Natural killer cell (primary cell): ENCODE data around the gene SPINDOC. TPM values are rescaled to one million over a fixed set of nuclear protein-coding genes. Genes with fewer than 3 reads are reported as not detected.

Source experiments
- ATAC-seq, 3 donors: fragments of 150-1000 bp in 2 of 3; fragments of 200-7000 bp in 1 of 3; cut with Tn5 transposase; 1 replicate in 1 of 3; 2 replicates in 2 of 3; pipeline ENCODE4 v1.10.0; 2021; ENCODE audit warnings: mild to moderate bottlenecking in 2 of 3, moderate library complexity in 2 of 3
- DNase-seq, 2 donors: peaks; one replicate each; pipeline versions ENCODE4 v3.0.0 to v3.0.0-alpha.2; 2013 to 2021; ENCODE audit warnings: mixed read lengths in 1 of 2
- H3K27ac ChIP-seq: one replicate; pipeline ENCODE4 v1.5.1; 2013; ENCODE audit warnings: mild to moderate bottlenecking, low read length
- H3K27me3 ChIP-seq: one replicate; pipeline ENCODE4 v1.6.1; 2013; ENCODE audit warnings: low read length; ENCODE audit not compliant: control insufficient read depth, insufficient read depth
- H3K36me3 ChIP-seq: one replicate; pipeline ENCODE4 v1.6.1; 2013; ENCODE audit warnings: low read length; ENCODE audit not compliant: control insufficient read depth, insufficient read depth
- H3K4me1 ChIP-seq: one replicate; pipeline ENCODE4 v1.6.1; 2013; ENCODE audit warnings: low read length; ENCODE audit not compliant: control insufficient read depth, insufficient read depth
- H3K4me3 ChIP-seq: one replicate; pipeline ENCODE4 v1.5.1; 2013; ENCODE audit warnings: low read length
- H3K9me3 ChIP-seq: one replicate; pipeline ENCODE4 v1.6.1; 2013; ENCODE audit warnings: low read length; ENCODE audit not compliant: control insufficient read depth, insufficient read depth
- H3K27ac Mint-ChIP-seq, 2 donors: one replicate each; pipeline ENCODE4 v1.8.0; 2022; ENCODE audit warnings: mild to moderate bottlenecking in 2 of 2, mixed read lengths in 2 of 2, moderate library complexity in 1 of 2
- H3K27me3 Mint-ChIP-seq, 2 donors: one replicate each; pipeline ENCODE4 v1.8.0; 2022; ENCODE audit warnings: low read depth in 2 of 2, mixed read lengths in 2 of 2
- H3K36me3 Mint-ChIP-seq: one replicate; pipeline ENCODE4 v1.8.0; 2022; ENCODE audit warnings: mixed read lengths
- H3K4me1 Mint-ChIP-seq, 2 donors: one replicate each; pipeline ENCODE4 v1.8.0; 2022; ENCODE audit warnings: mixed read lengths in 2 of 2
- H3K4me3 Mint-ChIP-seq: one replicate; pipeline ENCODE4 v1.8.0; 2022; ENCODE audit warnings: mild to moderate bottlenecking, moderate library complexity, mixed read lengths
- H3K9me3 Mint-ChIP-seq, 2 donors: one replicate each; pipeline ENCODE4 v1.8.0; 2022; ENCODE audit warnings: mixed read lengths in 2 of 2
- CTCF ChIP-seq: fragments of 200-600 bp; IDR thresholded peaks from one replicate; pipeline ENCODE4 v1.8.0; 2022; ENCODE audit warnings: antibody characterized with exemption
- WGBS: methylation state at CpG from one replicate; pipeline ENCODE4 v1.1.7; 2013; ENCODE audit warnings: missing lambda C conversion rate; ENCODE audit not compliant: insufficient coverage; 5-methylcytosine and 5-hydroxymethylcytosine counted together
- intact Hi-C: fragments of 100-400 bp; cut with micrococcal nuclease; formaldehyde crosslinking; loops from one replicate; pipeline ENCODE4 v1.14.2; 2022
- total RNA-seq, 4 donors: library from RNA; stranded (reverse); fragments of 120-200 nt in 1 of 4; gene quantifications; one replicate each; pipeline versions ENCODE4 v1.2.3 to v1.2.4, GENCODE V29; 2013 to 2022

Gene SPINDOC
- total RNA-seq, 3 donors from 2014 or later (not counting 1 experiment from before 2014, with no cell fraction given): 15.6 to 25.3 (median 21.1) TPM

- intact Hi-C loops: loop anchor here (5.0 kb wide), 2 partner anchors 48 to 68 kb away; partner anchors contain the start of genes NAA40 and RCOR2
- peak overlapping the region; percentile 81 to 87 for H3K27ac Mint-ChIP-seq
- peak overlapping the region; percentile 66 for H3K27ac ChIP-seq
- peaks cover 4% of the 10 kb centered on the region for H3K36me3 ChIP-seq
- no peaks in the 10 kb centered on the region for H3K27me3 ChIP-seq
- H3K4me3 ChIP-seq: no peak overlapping the region
- no peak for TF ChIP-seq CTCF
- DNase-seq (peak in 1 of 2 donors; percentile 74), ATAC-seq (no peak)
- H3K36me3 Mint-ChIP-seq: no peaks in the 10 kb centered on the region
- peaks cover 83 to 90% of the 10 kb centered on the region in 2 donors for H3K4me1 Mint-ChIP-seq
- peak overlapping the region; percentile 80 for H3K4me3 Mint-ChIP-seq
- no peaks in the 10 kb centered on the region for H3K27me3 Mint-ChIP-seq
- WGBS: 21% methylated on average over 8 of the region's 8 CpGs
- H3K4me1 ChIP-seq: peaks cover 93% of the 10 kb centered on the region
- no peaks in the 10 kb centered on the region for H3K9me3 Mint-ChIP-seq
- H3K9me3 ChIP-seq: no peaks in the 10 kb centered on the region
Measured at GRCh38 chr11:63869683-63870082, 56.4 kb downstream of the SPINDOC start.

GRCh38 chr11:63870351-63871140 lies 57.3 kb downstream of the SPINDOC start:
- Histone ChIP-seq H3K4me1 (peaks cover 93% of the 10 kb centered on the region), H3K9me3 (no peaks in the 10 kb centered on the region), H3K27ac (peak overlapping the region; percentile 66), H3K36me3 (peaks cover 6% of the 10 kb centered on the region), H3K4me3 (no peak overlapping the region), H3K27me3 (no peaks in the 10 kb centered on the region)
- peak in 1 of 2 donors; percentile 40 for DNase-seq
- Mint-ChIP-seq H3K36me3 (no peaks in the 10 kb centered on the region), H3K27ac (peak overlapping the region; percentile 81 to 87), H3K9me3 (no peaks in the 10 kb centered on the region), H3K4me3 (peak overlapping the region; percentile 80), H3K4me1 (peaks cover 84 to 90% of the 10 kb centered on the region in 2 donors), H3K27me3 (no peaks in the 10 kb centered on the region)
- ATAC-seq: no peak
- WGBS: 72% methylated on average over 12 of the region's 14 CpGs
- no peak for TF ChIP-seq CTCF
- intact Hi-C loops: loop anchor here (5.0 kb wide), 1 partner anchor 47 kb away; the partner anchor contains the start of gene RCOR2

GRCh38 chr11:63871962-63872799 lies 58.9 kb downstream of the SPINDOC start:
- H3K4me1 Mint-ChIP-seq: peaks cover 74 to 78% of the 10 kb centered on the region in 2 donors
- DNase-seq (peak; percentile 47 to 65), ATAC-seq (peak; percentile 92 to 96 (median 93))
- Histone ChIP-seq H3K4me3 (no peak overlapping the region), H3K27ac (peak overlapping the region; percentile 16), H3K36me3 (peaks cover 9% of the 10 kb centered on the region), H3K9me3 (no peaks in the 10 kb centered on the region), H3K4me1 (peaks cover 85% of the 10 kb centered on the region), H3K27me3 (no peaks in the 10 kb centered on the region)
- intact Hi-C loops: loop anchor here (2.0 to 5.0 kb wide), 2 partner anchors 17 to 45 kb away; partner anchors contain the start of gene RCOR2
- H3K36me3 Mint-ChIP-seq: no peaks in the 10 kb centered on the region
- WGBS: 31% methylated on average over 7 of the region's 11 CpGs
- no peaks in the 10 kb centered on the region for H3K9me3 Mint-ChIP-seq
- TF ChIP-seq CTCF: peak; percentile 27
- no peaks in the 10 kb centered on the region for H3K27me3 Mint-ChIP-seq
- peak overlapping the region; percentile 71 for H3K4me3 Mint-ChIP-seq
- H3K27ac Mint-ChIP-seq: peak overlapping the region; percentile 62 to 76
